Kasumi-1 (cell line): ENCODE data around the gene SLC26A9.

Experiments used
- DNase-seq, 2 experiments: peaks; one replicate each; lab custom pipeline; 2025; lab: John Stamatoyannopoulos, UW

The SLC26A9 gene

DNA sequence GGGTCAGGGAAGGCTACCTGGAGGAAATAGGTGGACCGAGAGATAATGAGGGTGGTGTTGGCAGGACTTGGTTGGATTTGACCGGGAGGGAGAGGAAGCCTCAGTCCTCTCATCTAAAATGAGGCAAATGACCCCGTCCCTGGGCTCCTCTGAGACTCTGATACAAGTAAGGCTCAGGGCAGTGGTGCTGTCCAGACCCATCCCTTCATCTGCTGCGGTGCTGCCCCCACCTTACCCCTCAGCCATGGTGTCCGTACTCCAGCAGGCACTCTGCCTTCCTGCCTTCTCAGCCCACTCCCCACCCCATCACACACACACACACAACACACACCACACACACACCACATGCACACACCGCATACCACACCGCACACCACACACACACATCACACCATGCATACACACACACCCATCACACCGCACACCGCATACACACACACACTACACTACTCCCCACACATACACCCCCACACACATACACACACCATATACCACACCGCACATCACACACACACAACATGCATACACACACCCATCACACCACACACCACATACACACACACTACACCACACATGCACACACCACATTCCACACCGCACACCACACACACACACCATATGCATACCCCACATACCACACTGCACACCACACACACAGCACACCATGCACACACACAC lies 29.4 kb upstream of the SLC26A9 start:
- no peak for DNase-seq

DNA sequence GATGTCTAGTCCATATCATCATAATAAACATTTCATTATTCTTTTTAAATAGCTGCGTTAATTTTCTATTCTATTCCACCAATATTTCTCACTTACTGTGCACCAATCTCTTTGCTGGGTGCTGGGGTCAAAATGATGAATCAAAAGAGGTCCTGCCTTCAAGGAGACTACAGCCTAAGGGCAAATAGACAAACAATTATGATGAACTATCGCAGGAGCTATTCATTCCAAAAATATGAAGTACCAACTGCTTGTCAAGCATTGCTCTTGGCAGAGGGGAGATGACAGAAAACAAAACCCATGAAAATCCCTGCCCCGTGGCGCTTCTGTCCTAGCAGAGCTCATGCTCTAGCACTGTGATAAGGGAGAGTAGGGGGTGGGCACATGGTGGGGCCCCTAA lies 28.8 kb upstream of the SLC26A9 start:
- no peak for DNase-seq

DNA sequence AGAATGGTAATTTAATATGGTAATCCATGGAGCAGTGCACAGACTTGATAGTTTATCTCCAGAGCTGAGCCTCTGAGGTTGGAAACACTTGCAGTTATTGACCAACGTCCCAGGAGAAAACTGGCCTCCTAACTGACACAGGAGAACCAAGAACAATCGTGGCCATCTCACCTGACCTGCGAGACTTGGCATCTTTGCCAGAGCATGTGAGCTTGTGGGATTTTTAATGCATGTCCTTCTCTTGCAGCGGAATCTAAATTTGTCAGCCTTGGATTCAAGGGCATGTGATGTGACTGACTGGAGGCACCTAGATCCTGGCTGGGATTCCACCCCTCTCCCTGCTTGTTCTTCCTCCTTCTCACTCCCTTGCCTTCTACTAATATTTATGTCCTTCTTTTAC lies 27.8 kb upstream of the SLC26A9 start:
- no peak for DNase-seq

DNA sequence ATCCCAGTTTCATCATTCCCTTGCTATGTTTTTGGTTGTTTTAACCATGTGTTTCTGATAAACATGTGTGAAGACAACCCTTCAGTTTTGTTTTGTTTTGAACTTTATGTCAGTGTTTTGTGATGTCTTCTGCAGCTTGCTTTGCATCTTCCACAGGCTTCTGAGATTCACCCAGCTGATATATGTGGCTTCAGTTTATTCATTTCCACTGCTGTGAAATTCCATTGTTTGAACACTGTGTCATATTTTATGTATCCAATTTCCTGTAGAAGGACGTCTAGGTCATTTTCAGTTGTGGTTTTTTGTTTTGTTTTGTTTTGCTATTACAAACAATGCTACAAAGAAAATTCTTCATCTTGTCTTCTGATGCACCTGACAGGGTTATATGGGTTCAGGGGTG lies 27.2 kb upstream of the SLC26A9 start:
- DNase-seq, result no peak

DNA sequence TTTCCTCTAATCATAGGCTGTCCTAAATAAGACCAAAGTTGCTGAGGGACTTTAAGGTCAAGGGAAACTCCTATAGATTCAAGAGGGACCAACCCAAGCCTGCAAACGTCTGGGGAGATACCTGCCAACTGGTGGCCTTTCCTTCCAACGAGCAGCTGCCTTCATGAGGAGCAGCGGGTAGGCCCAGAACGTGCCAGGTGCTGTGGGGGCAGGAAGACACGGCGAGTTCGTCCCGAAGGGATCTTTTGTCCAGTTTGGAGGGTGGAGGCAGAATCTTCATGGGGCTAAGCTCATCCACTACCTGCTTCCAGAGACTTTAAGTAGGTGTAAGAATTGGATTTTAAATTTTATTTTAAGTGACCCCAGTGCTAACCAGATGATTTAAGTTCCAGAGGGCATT lies 26.0 kb upstream of the SLC26A9 start:
- DNase-seq, result no peak

DNA sequence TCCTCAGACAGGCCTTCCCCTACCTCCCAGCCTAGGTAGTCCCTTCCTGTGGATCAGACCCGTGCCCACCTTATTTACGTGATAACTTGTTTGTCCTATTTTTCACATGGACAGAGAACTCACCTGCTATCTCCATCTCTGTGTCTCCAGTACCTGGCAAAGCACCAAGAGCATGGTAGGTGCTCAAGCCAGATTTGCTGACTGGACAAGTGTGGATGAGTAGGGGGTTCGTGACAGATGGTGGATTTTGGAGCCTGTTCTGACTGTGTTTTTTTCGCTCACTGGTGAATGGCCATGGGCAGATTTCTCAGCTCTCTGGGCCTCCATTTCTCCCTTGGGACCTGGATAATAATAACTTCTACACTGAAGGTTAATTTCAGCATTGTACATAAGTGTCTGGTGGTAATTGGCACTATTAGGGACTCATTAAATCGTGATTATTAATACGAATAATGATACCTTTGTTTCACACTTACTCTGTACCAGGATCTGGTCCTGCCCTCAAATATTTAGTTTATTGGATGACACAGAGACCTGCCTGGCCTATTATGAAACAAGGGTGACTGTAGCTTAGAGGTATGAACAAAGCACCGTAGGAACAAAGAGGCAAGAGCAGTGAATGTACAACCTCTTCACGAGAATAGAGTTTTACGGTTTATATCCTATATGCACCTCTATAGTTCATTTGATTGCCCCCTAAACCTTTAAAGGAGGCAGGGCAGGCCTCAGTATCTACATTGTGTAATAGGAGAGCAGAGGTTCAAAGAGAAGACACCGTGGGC lies 24.5 kb upstream of the SLC26A9 start:
- DNase-seq, result no peak

DNA sequence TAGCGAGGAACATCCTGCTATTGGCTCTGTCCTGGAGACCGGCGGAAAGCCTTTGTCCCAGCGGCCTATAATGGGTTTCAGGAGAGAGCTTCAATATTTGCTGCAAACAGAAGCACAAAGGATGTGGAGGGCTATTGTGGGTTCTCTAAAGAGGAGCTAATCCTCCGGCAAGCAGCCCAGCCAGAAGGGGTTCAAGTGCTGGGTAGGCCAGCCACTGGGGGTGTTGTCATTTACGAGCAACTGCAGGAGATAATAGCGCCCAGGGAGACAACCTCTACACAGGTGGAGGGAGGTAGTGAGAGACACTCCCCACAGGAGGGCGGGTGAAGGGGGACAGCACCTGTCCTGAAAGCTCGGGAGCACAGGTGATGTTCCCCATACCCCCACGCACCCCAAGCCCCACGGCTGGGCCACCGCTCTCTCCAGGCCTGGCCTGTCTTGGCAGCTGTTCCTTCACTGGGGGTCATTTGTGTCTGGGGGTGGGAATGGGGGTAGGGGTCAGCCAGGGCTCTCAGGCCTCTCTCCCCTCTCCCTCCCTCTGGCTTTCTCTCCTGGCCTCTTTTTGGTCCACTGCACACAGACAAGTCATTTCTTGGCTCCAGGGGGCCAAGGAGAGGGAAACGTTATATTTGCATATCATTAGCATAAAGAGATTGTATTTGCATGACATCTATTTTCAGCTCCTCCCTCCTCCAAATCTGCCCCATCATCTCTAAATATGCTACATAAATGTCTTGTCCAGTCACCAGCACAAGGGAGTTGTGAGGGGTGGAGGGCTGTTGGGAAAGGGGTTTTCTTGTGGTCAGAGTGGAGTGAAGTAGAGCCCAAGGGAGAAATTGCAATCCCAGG lies 22.0 kb upstream of the SLC26A9 start:
- DNase-seq, result no peak

DNA sequence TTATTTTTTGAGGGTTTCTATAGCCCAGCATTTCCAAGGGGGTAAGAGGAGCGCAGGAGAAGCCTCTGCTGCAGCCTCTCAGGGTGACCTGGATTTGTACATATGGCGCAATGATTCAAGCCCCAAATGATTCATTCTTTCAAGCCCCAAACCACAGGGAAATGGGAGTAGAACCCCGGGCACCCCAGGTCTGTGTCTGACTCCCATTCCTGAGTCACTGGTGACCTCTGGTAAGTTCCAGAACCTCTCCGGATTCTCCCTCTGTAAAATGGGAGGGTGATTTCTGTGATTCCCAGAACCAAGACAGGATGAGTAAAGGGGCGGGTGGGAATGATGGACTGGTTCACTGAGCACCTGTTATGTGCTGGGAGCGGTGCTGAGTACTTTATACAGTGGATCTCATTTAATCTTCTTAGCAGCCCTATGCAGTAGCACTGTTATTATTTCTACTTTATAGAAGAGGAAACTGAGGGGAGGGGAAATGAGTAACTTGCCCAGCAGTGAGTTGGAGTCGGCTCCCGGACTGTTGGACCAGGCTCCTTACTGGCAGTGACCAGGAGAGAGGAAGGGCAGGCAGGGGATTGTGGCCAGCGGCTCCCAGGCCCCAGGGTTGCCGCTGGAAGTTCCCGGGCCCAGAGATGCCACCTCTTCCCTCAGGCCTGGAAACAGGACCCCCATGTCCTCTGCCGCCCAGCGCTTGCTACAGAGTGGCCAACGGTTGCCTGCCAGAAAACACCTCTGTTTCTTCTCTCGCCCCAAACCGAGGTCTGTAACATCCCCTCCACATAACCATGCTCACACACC lies 20.3 kb upstream of the SLC26A9 start:
- DNase-seq, result no peak

DNA sequence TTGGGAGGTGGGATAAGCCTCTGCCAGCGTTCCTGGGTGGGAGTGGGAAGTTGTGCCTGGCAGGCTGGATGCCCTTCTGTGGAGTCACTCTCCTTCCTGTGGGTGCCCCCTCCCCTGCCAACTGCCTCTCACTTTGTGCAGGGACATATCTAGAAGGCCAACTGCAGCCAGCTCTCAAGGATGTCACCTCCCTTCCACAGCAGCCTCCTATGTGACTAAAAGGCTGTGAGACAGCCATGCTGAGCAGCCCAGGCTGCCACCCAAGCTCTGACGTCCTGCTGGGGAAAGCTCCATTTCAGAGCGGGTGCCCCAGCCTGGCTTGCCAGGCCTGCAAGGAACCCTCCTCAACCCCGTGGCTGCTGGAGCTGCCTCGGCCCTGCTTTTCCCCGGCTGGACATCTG lies 19.6 kb upstream of the SLC26A9 start:
- DNase-seq, result no peak

DNA sequence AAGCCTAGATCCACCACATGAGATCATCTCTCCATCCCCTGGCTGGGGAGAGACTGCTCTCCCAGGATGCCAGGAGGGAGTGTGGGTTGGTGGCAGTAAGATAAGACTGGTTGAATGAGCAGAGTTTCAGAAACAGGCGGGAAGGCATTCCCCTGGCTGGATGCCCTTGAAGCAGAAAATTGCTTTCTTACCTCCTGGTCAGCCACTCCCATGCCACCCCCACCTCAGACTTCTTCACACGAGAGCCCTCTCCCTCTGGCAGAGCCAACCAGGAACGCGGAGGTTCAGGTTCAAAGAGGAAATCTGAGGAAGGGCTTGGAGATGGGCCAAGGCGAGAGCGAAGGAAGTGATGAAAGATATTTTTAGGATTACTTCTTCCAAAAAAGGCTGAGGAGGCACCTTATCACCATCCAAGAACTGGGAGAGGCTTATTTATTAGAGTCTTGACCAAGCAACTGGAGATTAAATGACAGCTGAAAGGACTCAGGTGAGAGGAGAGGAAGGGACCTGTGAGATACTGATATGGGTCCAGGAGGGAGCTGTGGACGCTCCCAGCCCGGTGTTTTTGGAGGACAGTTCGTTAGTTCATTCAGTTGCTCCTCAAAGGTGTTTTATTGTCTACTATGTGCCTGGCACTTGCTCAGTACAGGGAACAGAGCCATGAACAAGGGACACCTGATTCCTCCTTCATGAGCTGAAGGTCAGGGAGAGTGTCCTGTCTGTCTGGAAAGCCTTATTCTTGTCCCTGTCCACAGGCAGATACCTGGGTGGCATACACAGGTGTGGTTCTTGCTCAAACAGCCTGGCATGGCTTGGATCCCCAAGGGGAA lies 18.9 kb upstream of the SLC26A9 start:
- DNase-seq, result no peak

DNA sequence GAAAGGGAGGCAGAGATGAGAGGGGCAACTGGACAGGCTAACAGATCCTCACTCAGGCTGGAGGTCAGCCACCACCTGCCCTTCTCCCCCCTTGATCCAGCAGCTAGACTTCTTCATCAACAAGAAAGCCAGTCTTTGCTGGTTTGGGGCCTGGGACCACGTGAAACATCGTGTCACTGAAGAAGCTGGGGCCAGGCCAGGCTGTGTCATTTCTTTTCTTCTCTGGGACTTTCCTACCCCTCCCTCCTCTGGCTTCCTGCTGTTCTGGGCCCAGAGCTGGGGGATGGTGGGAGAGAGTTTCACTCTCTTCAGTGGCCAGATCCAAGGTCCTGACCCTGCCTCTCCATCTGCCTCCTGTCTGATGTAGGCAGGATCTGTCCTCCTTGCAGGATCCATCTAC lies 18.1 kb upstream of the SLC26A9 start:
- DNase-seq, result no peak

DNA sequence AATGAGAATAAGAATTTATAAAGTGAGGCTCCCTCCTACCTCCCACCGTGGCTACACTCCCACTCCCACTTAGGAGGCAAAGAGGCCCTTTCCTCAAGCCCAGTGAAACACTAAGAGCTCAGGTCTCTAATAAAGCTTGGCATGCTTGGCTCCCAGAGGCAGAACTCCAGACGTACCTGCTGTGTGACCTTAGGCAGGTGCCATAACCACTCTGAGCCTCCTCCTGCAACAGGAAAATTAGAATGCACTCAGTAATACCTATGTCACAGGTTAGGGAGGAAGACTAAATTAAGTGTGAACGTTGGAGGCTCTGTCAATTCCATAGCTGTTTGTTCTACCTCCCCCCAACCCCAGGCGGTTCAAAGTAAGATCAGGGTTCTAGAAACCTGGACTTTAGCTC lies 16.5 kb upstream of the SLC26A9 start:
- DNase-seq, result no peak

DNA sequence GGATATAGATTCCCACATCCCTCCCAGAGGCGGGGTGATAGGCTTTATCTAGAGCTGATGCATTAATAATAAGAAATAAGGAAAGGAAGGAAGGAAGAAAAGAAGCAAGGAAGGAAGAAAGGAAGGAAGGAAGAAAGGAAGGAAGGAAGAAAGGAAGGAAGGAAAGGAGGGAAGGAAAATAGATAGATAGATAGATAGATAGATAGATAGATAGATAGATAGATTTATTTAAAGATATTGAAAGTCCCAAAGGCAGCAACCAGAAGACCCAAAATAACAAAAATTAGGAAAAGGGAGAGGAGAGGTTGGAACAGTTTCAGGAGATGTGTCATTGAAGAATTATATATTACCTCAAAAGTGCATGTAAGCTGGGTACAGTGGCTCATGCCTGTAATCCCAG lies 12.2 kb upstream of the SLC26A9 start:
- no peak for DNase-seq

DNA sequence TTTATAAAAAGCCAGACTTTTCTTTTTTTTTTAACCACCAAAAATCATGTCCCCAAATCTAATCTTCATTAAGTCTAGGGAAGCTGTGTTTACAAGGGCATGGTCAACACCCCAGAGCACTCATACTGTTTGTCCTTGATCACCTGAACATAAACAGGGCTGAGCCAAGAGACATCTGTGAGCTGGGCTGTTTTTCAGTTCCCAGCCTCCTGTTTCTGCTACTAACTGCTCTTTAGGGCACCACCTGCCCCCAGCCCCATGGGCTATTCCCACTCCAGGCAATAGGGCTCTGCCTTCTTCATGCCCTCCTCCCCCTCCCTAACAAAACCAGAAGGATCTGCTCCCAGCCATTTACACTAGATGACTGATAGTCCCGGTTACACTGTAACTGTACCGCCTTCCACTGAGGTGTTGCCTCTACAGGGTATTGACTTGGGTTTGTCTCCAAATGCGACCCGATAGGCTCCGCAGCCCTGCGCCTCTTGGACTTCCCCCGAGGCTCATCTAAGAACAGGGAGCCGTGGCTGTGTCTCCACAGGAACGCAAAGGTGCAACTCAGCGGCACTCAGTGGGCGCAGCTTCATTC lies 11.7 kb upstream of the SLC26A9 start:
- no peak for DNase-seq

DNA sequence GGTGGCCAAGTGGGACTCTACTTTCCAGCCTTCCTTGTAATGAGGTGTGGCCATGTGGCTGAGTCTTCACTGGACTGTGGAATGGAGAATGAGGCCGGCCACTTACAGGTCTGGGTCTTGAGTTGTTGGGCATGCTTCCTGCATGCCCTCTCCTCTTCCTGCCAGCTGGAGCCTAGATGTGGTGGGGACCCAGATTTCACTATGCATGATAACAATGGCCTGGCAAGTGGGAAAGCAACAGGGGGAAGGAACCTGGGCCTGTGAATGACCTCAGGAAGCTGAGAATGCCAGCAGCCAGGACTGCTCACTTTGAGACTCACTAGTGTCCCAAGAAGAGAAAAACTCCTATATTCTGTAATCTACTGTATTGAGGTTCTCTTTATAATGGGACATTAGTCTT lies 8.5 kb upstream of the SLC26A9 start:
- no peak for DNase-seq

DNA sequence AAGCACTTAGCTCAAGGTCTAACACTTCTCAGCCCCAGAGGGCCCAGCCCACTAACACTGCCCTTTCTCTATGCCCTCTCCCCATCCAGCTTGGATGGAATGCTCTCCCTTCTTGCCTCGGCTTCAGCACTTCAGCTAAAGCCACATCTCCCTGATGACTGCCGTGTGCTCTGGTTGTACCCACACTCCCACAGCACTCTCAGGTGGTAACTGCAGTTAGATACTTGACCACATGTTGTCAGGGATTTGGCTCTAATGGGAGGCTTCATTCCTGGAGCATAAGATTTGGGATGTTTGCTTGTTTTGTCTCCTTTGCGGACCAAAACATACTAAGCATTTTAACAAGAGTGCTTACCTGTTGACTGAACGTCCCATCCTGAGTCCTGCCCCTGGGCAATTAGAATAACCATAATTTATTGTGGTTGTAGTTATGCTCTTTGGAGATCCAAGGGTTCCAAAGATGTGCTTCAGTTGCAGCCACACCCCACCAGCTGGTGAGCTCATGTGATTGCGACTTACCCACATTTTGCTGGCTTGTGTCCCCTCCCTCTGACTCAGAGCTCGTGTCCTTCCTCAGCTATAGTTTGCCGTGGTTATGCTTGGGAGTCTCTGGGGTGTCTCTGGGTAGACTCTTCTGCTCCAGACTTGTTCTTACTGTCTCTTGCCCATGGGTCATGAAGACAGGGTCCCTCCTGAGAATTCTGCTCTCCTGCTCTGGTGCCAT lies 7.7 kb upstream of the SLC26A9 start:
- DNase-seq, result peak in 1 of 2 experiments; percentile 31

DNA sequence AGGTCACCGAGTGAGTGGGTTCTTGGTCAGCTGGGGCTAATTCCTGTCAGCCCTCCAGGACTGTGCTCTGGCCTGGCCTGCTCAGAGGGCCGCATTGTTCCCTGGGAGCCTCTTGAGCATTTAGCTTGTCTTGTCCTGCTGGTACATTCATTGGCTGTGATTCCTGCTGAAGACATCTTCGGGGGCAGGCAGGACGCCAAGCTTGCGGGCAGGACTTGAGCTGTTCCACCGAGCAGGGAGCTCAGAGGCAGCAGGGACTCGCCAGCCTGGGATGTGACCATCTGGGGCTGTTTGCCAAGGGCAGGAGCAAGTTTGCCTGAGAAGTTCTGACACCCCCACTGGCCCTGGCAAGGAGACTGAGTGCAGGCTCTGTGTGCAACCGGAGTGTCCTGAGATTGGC lies 7.0 kb upstream of the SLC26A9 start:
- no peak for DNase-seq

DNA sequence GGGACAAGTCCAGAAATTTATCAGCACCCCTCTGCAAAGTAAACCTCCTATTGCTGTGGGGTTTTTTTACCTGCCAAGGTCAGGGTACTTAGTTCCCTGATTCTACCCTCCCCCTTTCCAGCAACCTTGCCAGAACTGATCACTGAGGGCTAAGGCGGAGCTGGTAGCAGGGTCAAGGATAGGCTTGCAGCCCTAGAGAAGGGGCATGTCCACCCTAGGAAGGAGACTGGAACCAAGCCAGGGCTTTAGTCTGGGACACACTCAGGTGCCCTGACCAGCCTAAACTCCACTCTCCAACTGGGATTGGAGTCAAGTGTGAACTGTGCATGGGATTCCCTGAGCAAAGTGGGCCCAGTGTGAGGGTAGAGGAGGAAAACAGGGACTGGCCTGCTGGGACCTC lies 6.5 kb upstream of the SLC26A9 start:
- no peak for DNase-seq

DNA sequence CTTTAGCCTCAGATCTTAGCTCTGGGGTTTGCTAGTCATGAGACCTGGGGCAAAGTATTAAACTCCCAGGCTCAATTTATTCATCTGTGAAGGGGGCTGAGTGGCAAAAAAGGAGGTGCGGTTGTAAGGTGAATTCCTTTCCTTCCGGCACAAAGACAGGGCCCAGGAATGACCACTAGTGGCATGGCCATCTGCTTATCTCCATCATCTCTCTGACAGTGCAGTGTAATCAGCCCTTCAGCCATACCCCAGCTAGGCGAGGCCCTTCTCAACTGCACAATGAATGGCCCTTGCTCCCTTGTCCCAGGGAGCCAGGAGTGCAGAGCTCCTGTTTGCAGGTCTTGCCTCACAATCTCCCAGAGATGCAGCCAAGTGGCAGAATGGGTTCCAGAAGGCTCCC lies 5.6 kb upstream of the SLC26A9 start:
- no peak for DNase-seq

DNA sequence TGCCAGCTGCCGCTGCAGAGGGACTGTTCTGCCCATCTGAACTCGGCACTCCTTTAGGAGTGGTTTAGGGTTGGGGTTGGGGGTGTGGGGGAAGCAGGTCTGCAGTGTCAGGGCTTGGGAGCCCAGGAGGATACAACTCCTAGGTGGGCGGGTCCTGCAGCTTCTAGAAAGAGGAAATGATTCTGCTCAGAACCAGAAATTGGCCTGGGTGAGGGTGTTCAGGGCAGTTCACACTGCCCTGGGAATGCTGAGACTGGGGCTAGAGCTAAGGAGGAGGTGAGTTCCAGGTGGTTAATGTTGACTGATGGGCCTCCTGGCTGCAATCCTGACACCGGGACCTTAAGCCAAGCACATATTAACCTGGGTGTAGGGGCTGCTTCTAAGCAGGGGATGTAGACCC lies 4.8 kb upstream of the SLC26A9 start:
- peak in 1 of 2 experiments; percentile 3 for DNase-seq
